Activated CD4-positive, alpha-beta T cell treated with anti-CD3 and anti-CD28 coated beads, Interleukin-2, amount 10 ng/mL, durations not matched to agents 7 days and 5 days (primary cell): ENCODE measurements around the gene DIMT1. TPM values are rescaled to one million over a fixed set of nuclear protein-coding genes. Genes with fewer than 3 reads are reported as not detected.

Experiments used
- CTCF ChIA-PET: fragments of 350-600 bp; sonication (Branson Sonifier 250); formaldehyde crosslinking; loops from one replicate; lab custom pipeline; 2021; ENCODE audit warnings: antibody characterized with exemption; lab: Charles Lee
- POLR2A ChIA-PET: fragments of 350-600 bp; sonication (Branson Sonifier 250); formaldehyde crosslinking; loops from one replicate; lab custom pipeline; 2021; ENCODE audit warnings: antibody characterized with exemption; lab: Charles Lee
- DNase-seq: peaks from one replicate; pipeline ENCODE4 v3.0.0-alpha.2; 2020
- H3K27ac Mint-ChIP-seq: one replicate; pipeline ENCODE4 v1.8.0; 2021; ENCODE audit warnings: mild to moderate bottlenecking, moderate library complexity, mixed read lengths
- H3K27me3 Mint-ChIP-seq: one replicate; pipeline ENCODE4 v1.8.0; 2021; ENCODE audit warnings: mixed read lengths
- H3K36me3 Mint-ChIP-seq: one replicate; pipeline ENCODE4 v1.8.0; 2021; ENCODE audit warnings: low read depth, mixed read lengths
- H3K4me1 Mint-ChIP-seq: one replicate; pipeline ENCODE4 v1.8.0; 2021; ENCODE audit warnings: mixed read lengths
- H3K4me3 Mint-ChIP-seq: one replicate; pipeline ENCODE4 v1.8.0; 2021; ENCODE audit warnings: mild to moderate bottlenecking, moderate library complexity, mixed read lengths
- H3K9me3 Mint-ChIP-seq: one replicate; pipeline ENCODE4 v1.8.0; 2021; ENCODE audit warnings: mixed read lengths
- total RNA-seq, 2 experiments: library from RNA; stranded (reverse); gene quantifications; one replicate each; pipeline ENCODE4 v1.2.3, GENCODE V29; 2021

Gene DIMT1
- total RNA-seq, 2 experiments from 2014 or later: 21.5 to 25.5 TPM

DNA sequence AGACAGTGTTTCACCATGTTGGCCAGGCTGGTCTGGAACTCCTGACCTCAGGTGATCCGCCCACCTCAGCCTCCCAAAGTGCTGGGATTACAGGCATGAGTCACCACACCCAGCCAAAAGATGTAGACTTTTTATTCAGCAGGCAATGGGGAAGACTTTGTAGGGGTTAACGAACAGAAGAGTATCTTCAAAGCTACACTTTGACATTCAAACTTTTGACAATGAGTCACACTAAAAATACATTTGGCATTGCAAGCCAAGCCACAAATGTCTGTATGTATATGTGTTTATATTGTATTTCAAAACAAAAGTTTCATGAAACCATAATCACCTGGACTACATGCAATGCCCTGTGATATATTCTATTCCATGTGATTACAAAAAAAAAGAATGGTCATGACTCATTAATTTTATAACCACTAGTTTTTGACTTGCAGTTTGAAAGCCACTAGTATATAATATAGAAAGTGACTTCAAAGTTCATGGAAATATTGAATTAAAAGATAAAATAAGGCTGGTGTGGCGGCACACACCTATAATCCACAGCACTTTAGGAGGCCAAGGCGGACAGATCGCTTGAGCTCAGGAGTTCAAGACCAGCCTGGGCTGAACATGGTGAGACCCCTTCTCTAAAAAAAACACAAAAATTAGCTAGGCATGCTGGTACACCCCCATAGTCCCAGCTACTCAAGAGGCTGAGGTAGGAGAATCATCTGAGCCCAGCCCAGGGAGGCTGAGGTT is 8.3 kb downstream of the DIMT1 start:
- Mint-ChIP-seq H3K4me1 (peaks cover 33% of the 10 kb centered on the region), H3K27ac (peak overlapping the region; percentile 50), H3K9me3 (no peaks in the 10 kb centered on the region), H3K36me3 (peaks cover 65% of the 10 kb centered on the region), H3K4me3 (no peak overlapping the region), H3K27me3 (no peaks in the 10 kb centered on the region)
- DNase-seq: no peak
- CTCF ChIA-PET: interaction anchor here (1.1 kb wide), 1 partner anchor 14 kb away, joined by 4 read pairs; no protein-coding TSS in a partner anchor
- POLR2A ChIA-PET: no interaction called here

DNA sequence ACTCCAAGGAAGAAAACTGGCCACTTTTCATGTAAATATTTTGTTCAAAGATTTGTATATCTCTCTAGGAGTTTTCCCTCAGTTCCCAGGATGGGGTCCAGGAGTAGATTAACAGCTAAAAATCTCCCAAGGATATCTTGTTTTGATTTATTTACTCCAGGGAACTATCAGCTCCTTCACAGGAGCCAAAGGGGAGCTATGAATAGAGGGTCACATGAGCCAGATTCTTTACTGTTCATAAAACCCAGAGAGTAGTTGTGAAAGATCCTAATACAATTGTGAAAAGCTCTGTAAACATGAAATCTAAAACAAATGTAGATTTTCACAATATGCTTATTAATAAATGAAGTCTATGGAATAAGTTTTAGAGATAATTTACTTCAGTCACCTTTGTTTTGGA is 16.9 kb downstream of the DIMT1 start:
- H3K27me3 Mint-ChIP-seq: no peaks in the 10 kb centered on the region
- DNase-seq: no peak
- H3K4me1 Mint-ChIP-seq: peaks cover 5% of the 10 kb centered on the region
- H3K4me3 Mint-ChIP-seq: no peak overlapping the region
- H3K27ac Mint-ChIP-seq: peak overlapping the region; percentile 9
- ChIA-PET POLR2A (no interaction called here), CTCF (interaction anchor here (0.6 to 2.1 kb wide), 3 partner anchors 8 to 41 kb away, joined by 3 to 8 read pairs (median 3); partner anchors contain the start of gene DIMT1)
- H3K9me3 Mint-ChIP-seq: no peaks in the 10 kb centered on the region
- H3K36me3 Mint-ChIP-seq: peaks cover 54% of the 10 kb centered on the region

DNA sequence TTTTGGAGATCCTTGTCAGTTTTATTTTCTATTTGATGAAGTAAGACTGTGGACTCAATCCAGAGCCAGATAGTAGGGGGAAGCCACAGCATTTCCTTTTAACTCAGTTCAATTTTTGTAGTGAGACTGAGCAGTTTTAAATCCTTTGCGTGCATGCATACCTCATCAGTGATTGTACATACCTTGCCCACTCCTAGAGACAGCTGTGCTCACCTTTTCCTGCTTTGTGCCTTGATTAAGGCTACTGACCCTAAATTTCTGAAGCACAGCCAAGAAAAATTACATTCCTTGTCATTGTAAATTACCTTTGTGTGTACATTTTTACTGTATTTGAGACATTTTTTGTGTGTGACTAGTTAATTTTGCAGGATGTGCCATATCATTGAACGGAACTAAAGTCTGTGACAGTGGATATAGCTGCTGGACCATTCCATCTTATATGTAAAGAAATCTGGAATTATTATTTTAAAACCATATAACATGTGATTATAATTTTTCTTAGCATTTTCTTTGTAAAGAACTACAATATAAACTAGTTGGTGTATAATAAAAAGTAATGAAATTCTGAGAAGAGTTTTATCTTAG is 17.8 kb downstream of the DIMT1 start:
- ChIA-PET POLR2A (no interaction called here), CTCF (interaction anchor here (0.6 to 1.3 kb wide), 2 partner anchors 8 to 34 kb away, joined by 3 read pairs; no protein-coding TSS in a partner anchor)
- Mint-ChIP-seq H3K27ac (no peak overlapping the region), H3K27me3 (no peaks in the 10 kb centered on the region), H3K4me3 (no peak overlapping the region), H3K4me1 (peaks cover 1% of the 10 kb centered on the region), H3K9me3 (no peaks in the 10 kb centered on the region), H3K36me3 (peaks cover 55% of the 10 kb centered on the region)
- no peak for DNase-seq

DNA sequence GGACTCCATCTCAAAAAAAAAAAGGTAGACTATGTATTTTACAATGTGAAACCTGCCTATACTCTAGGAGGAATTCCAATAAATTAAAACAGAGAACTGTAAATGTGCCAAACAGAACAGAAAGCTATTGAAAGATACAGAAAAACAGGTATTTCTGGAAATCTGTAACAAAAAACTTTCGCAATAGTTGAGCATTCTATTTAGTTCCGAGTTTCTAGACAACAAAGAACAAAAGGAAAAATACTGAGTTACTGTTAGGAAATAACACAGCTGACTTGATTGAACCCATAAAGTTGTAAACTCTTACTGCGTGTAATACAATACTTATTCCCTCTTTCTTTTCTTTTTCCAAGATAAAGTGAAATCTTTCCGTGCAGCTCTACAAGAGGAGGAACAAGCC is 18.6 kb downstream of the DIMT1 start:
- H3K4me1 Mint-ChIP-seq: peaks cover 1% of the 10 kb centered on the region
- DNase-seq: no peak
- ChIA-PET CTCF (interaction anchor here (0.7 to 1.3 kb wide), 3 partner anchors 9 to 205 kb away, joined by 3 to 7 read pairs (median 3); no protein-coding TSS in a partner anchor), POLR2A (no interaction called here)
- peak overlapping the region; percentile 47 for H3K27ac Mint-ChIP-seq
- H3K9me3 Mint-ChIP-seq: no peaks in the 10 kb centered on the region
- peaks cover 54% of the 10 kb centered on the region for H3K36me3 Mint-ChIP-seq
- H3K27me3 Mint-ChIP-seq: no peaks in the 10 kb centered on the region
- no peak overlapping the region for H3K4me3 Mint-ChIP-seq

DNA sequence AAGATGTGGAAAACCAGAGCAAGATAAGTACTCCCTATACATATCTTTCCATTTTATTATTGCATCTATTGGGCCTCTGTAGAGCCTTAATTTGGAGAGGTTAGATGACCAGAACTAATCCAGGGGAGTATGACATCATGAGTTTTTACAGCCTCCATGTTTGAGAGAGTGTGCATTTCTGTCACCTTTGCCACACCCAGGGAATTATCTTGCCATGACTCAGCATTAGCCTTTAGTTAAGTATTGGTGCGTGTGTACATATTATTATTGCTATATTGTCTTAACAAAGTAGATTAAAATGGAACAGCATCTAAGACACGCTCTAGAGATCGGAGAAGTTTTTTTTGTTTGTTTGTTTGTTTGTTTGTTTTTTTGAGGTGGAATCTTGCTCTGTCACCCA is 27.6 kb downstream of the DIMT1 start:
- no peak overlapping the region for H3K4me3 Mint-ChIP-seq
- no peak overlapping the region for H3K27ac Mint-ChIP-seq
- H3K9me3 Mint-ChIP-seq: no peaks in the 10 kb centered on the region
- POLR2A ChIA-PET: no interaction called here
- CTCF ChIA-PET: no interaction called here
- H3K27me3 Mint-ChIP-seq: no peaks in the 10 kb centered on the region
- no peak for DNase-seq
- H3K36me3 Mint-ChIP-seq: peaks cover 52% of the 10 kb centered on the region
- H3K4me1 Mint-ChIP-seq: peaks cover 2% of the 10 kb centered on the region

DNA sequence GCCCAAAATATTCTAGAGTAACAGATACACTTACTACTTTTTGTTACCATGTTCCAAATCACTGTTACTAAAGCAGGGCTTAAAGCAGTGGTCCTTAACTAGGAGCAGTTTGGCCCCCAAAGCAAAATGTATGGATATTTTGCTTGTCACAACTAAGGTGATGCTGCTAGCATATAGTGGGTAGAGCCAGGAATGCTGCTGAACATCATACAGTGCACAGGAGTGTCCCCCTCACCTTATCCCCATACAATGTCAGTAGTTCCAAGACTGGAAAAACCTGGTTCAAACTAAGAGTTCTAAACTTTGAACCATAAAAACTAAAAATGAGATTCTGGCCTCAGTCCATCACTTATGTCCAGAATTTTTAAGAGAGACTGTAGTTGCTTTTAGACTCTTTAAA is 28.1 kb downstream of the DIMT1 start:
- no peak overlapping the region for H3K4me3 Mint-ChIP-seq
- no peak overlapping the region for H3K27ac Mint-ChIP-seq
- H3K9me3 Mint-ChIP-seq: no peaks in the 10 kb centered on the region
- no peak for DNase-seq
- peaks cover 52% of the 10 kb centered on the region for H3K36me3 Mint-ChIP-seq
- H3K27me3 Mint-ChIP-seq: no peaks in the 10 kb centered on the region
- ChIA-PET CTCF (no interaction called here), POLR2A (no interaction called here)
- peaks cover 2% of the 10 kb centered on the region for H3K4me1 Mint-ChIP-seq

DNA sequence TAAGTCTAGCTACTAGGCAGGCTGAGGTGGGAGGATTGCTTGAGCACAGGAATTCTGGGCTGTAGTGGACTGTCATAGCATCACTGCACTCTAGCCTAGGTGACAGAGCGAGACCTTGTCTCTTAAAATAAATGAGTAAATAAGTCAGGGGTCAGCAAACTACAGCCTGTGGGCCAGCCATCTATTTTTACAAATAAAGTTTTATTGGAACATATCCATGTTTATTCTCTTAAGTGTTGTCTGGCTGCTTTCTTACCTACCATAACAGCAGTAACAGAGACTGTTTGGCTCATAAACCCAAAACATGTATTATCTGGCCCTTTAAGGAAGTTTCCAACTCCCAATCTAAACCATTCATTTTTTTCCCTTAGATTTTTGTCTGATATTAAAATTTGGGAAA is 29.6 kb downstream of the DIMT1 start:
- no peaks in the 10 kb centered on the region for H3K9me3 Mint-ChIP-seq
- no peak for DNase-seq
- no peak overlapping the region for H3K4me3 Mint-ChIP-seq
- peaks cover 48% of the 10 kb centered on the region for H3K36me3 Mint-ChIP-seq
- no peak overlapping the region for H3K27ac Mint-ChIP-seq
- ChIA-PET CTCF (interaction anchor here (1.1 to 1.2 kb wide), 2 partner anchors 8 to 150 kb away, joined by 3 read pairs; no protein-coding TSS in a partner anchor), POLR2A (no interaction called here)
- H3K27me3 Mint-ChIP-seq: no peaks in the 10 kb centered on the region
- H3K4me1 Mint-ChIP-seq: peaks cover 2% of the 10 kb centered on the region

DNA sequence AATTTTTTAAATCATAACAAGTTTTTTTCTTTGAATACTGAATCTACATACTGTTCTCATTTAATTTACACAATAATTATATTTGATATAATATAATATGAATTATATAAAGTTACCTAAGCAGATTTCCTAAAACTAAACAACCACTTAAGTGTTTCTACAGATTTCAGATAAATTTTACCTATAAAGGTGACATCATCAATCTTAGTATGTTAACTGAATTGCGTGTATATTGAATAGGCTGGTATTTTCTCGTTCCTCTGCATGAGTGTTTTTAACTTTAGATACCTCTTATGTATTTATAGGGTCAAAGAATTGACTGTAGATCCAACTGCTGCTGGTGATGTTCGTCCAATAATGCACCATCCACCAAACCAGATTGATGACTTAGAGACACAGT is 30.3 kb downstream of the DIMT1 start:
- Mint-ChIP-seq H3K27ac (no peak overlapping the region), H3K4me3 (no peak overlapping the region), H3K9me3 (no peaks in the 10 kb centered on the region), H3K36me3 (peaks cover 46% of the 10 kb centered on the region), H3K27me3 (no peaks in the 10 kb centered on the region), H3K4me1 (peaks cover 2% of the 10 kb centered on the region)
- ChIA-PET POLR2A (no interaction called here), CTCF (interaction anchor here (1.2 kb wide), 1 partner anchor 9 kb away, joined by 3 read pairs; no protein-coding TSS in a partner anchor)
- no peak for DNase-seq

DNA sequence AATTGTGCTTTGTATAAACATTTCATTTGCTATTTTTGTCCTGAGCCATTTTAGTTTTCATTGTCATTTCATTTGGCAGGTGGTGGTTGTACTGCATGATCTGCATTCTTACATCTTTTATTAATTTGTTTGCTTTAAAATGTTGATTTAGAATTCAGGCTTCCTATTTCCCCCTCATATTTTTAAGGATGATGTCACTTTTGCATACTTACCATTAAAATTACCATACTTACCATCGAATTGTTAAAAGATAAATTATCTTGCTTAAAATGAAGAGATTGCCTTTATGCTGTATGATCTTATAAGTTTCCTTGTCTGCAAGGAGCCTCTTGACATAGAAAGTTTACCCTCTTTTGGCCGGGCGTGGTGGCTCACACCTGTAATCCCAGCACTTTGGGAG is 31.1 kb downstream of the DIMT1 start:
- no peaks in the 10 kb centered on the region for H3K27me3 Mint-ChIP-seq
- ChIA-PET POLR2A (no interaction called here), CTCF (no interaction called here)
- no peak for DNase-seq
- H3K36me3 Mint-ChIP-seq: peaks cover 40% of the 10 kb centered on the region
- no peak overlapping the region for H3K27ac Mint-ChIP-seq
- H3K4me1 Mint-ChIP-seq: peaks cover 2% of the 10 kb centered on the region
- H3K9me3 Mint-ChIP-seq: no peaks in the 10 kb centered on the region
- H3K4me3 Mint-ChIP-seq: no peak overlapping the region

DNA sequence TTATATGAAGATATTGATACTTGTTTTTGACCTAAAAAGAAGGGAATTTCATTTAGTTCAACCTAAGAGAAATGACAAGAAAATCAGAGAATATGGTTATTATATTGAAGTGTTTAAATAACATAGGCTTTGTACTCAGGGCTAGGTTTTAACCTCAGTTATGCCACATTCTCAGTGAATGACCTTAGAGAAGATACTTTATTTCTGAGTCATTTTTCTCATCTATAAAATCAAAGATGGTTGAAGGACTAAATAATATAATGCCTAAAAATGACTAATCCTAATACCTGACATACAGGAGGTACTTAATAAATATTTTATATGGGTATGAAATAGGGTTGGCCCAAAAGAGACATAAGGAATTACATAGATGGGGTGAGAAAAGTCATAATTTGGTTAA is 32.3 kb downstream of the DIMT1 start:
- Mint-ChIP-seq H3K9me3 (no peaks in the 10 kb centered on the region), H3K27me3 (no peaks in the 10 kb centered on the region), H3K4me3 (no peak overlapping the region), H3K4me1 (peaks cover 2% of the 10 kb centered on the region), H3K36me3 (peaks cover 42% of the 10 kb centered on the region), H3K27ac (no peak overlapping the region)
- CTCF ChIA-PET: interaction anchor here (1.1 kb wide), 1 partner anchor 14 kb away, joined by 4 read pairs; no protein-coding TSS in a partner anchor
- POLR2A ChIA-PET: no interaction called here
- DNase-seq: no peak

DNA sequence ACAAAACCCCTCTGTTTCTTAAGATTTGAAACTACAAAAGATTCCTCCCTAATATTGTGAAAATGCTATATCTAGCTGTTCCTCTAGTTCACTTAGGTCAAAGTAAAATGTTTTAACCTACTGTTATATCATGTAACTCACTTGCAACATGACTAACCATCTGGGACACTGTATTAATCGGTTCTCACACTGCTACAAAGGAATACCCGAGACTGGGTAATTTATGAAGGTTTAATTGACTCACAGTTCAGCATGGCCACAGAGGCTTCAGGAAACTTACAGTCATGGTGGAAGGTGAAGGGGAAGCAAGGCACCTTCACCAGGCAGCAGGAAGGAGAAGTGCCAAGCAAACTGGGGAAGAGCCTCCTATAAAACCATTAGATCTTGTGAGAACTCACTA is 34.7 kb downstream of the DIMT1 start:
- Mint-ChIP-seq H3K27ac (no peak overlapping the region), H3K4me1 (peaks cover 5% of the 10 kb centered on the region), H3K36me3 (peaks cover 56% of the 10 kb centered on the region), H3K4me3 (no peak overlapping the region), H3K9me3 (no peaks in the 10 kb centered on the region), H3K27me3 (no peaks in the 10 kb centered on the region)
- no peak for DNase-seq
- ChIA-PET POLR2A (interaction anchor here (0.6 kb wide), 2 partner anchors 13 to 18 kb away, joined by 3 to 4 read pairs; no protein-coding TSS in a partner anchor), CTCF (interaction anchor here (1.2 to 1.7 kb wide), 3 partner anchors 13 to 410 kb away, joined by 3 to 4 read pairs (median 3); no protein-coding TSS in a partner anchor)

DNA sequence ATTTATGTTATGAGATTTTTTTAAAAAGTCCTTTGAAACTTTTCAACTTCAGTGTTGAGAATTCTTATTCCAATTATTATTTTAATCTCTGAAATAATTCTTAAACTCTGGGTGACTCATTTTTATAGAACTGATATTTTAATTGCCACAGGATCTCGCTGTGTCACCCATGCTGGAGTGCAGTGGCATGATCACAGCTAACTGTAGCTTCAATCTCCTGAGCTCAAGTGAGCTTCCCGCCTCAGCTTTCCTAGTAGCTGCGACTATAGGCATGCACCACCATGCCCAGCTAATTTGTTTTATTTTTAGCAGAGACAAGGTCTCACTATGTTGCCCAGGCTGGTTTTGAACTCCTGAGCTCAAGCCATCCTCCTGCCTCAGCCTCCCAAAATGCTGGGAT is 41.0 kb downstream of the DIMT1 start:
- Mint-ChIP-seq H3K27ac (no peak overlapping the region), H3K36me3 (peaks cover 43% of the 10 kb centered on the region), H3K4me3 (no peak overlapping the region), H3K27me3 (no peaks in the 10 kb centered on the region), H3K9me3 (no peaks in the 10 kb centered on the region), H3K4me1 (peaks cover 4% of the 10 kb centered on the region)
- ChIA-PET CTCF (interaction anchor here (2.0 kb wide), 1 partner anchor 57 kb away, joined by 4 read pairs; the partner anchor contains the start of gene KIF2A), POLR2A (no interaction called here)
- DNase-seq: no peak
